Hepatocyte (in vitro differentiated cells): Measurements from ENCODE around the gene INO80C. TPM values are rescaled to one million over a fixed set of nuclear protein-coding genes. Genes with fewer than 3 reads are reported as not detected.

Experiments used
- DNase-seq: peaks from one replicate; pipeline ENCODE4 v3.0.0-alpha.2; 2016; ENCODE audit warnings: low spot score
- H2AFZ ChIP-seq: fragments of 200-600 bp; sonication (generic); 2 replicates; pipeline ENCODE4 v1.6.0; 2016; ENCODE audit warnings: antibody characterized with exemption, mild to moderate bottlenecking
- H3K27ac ChIP-seq: fragments of 200-600 bp; sonication (generic); 2 replicates; pipeline ENCODE4 v1.5.1; 2016; ENCODE audit warnings: mild to moderate bottlenecking
- H3K27me3 ChIP-seq: fragments of 200-600 bp; sonication (generic); 2 replicates; pipeline ENCODE4 v1.6.1; 2016
- H3K36me3 ChIP-seq: fragments of 200-600 bp; sonication (generic); replicated peaks from 2 replicates; pipeline ENCODE4 v1.5.1; 2016; ENCODE audit warnings: low read depth; ENCODE audit not compliant: insufficient read depth
- H3K4me1 ChIP-seq: fragments of 200-600 bp; sonication (generic); 2 replicates; pipeline ENCODE4 v1.5.1; 2016; ENCODE audit warnings: mild to moderate bottlenecking, moderate library complexity; ENCODE audit not compliant: insufficient read depth
- H3K4me2 ChIP-seq: fragments of 200-600 bp; sonication (generic); 2 replicates; pipeline ENCODE4 v1.6.0; 2016
- H3K4me3 ChIP-seq: fragments of 200-600 bp; sonication (generic); 2 replicates; pipeline ENCODE4 v1.5.1; 2016; ENCODE audit warnings: mild to moderate bottlenecking
- H3K79me2 ChIP-seq: fragments of 200-600 bp; sonication (generic); 2 replicates; pipeline ENCODE4 v1.6.0; 2017; ENCODE audit warnings: mild to moderate bottlenecking
- H3K9me2 ChIP-seq: fragments of 200-600 bp; sonication (generic); replicated peaks from 2 replicates; pipeline ENCODE4 v1.6.0; 2017; ENCODE audit warnings: mild to moderate bottlenecking; ENCODE audit not compliant: insufficient read depth
- H3K9me3 ChIP-seq: fragments of 200-600 bp; sonication (generic); 2 replicates; pipeline ENCODE4 v1.5.1; 2016; ENCODE audit warnings: low read depth, mild to moderate bottlenecking
- H4K20me1 ChIP-seq: fragments of 200-600 bp; sonication (generic); 2 replicates; pipeline ENCODE4 v1.6.0; 2016; ENCODE audit warnings: mild to moderate bottlenecking; ENCODE audit not compliant: insufficient read depth, poor library complexity, severe bottlenecking
- CTCF ChIP-seq: fragments of 200-600 bp; sonication (generic); IDR thresholded peaks from 2 replicates; pipeline ENCODE4 v1.5.1; 2016; ENCODE audit warnings: antibody characterized with exemption, mild to moderate bottlenecking; ENCODE audit not compliant: poor library complexity
- EZH2 ChIP-seq: fragments of 200-600 bp; sonication (generic); IDR thresholded peaks from 2 replicates; pipeline ENCODE4 v1.6.1; 2016; ENCODE audit warnings: antibody characterized with exemption, mild to moderate bottlenecking, borderline replicate concordance
- EZH2phosphoT487 ChIP-seq: fragments of 200-600 bp; sonication (generic); IDR thresholded peaks from one replicate; pipeline ENCODE4 v1.6.1; 2018; ENCODE audit warnings: antibody characterized with exemption, mild to moderate bottlenecking, low read depth, moderate library complexity; ENCODE audit not compliant: unreplicated experiment, severe bottlenecking
- WGBS: methylation state at CpG from one replicate; pipeline ENCODE4 v1.1.6; 2016; ENCODE audit warnings: low lambda C conversion rate; ENCODE audit errors: missing lambda C conversion rate; 5-methylcytosine and 5-hydroxymethylcytosine counted together
- polyA plus RNA-seq: library from polyadenylated mRNA; unstranded; fragments of >200 nt; fragmentation: Nextera tagmentation; extraction: Ambion mirVana; gene quantifications from 2 replicates; pipeline ENCODE4 v1.2.1, GENCODE V29; 2016
- total RNA-seq: library from RNA; depleted of rRNA; stranded (reverse); fragments of >200 nt; gene quantifications from 2 replicates; pipeline ENCODE4 v1.2.3, GENCODE V29; 2014

INO80C gene
- total and polyA plus RNA-seq, 2 experiments from 2014 or later, result 16.5 to 25.1 TPM

- Histone ChIP-seq H3K4me3 (no peak overlapping the region), H3K36me3 (no peaks in the 10 kb centered on the region), H3K4me2 (no peak overlapping the region), H4K20me1 (no peaks in the 10 kb centered on the region), H3K27me3 (no peaks in the 10 kb centered on the region), H3K9me3 (no peaks in the 10 kb centered on the region), H3K79me2 (no peaks in the 10 kb centered on the region), H3K9me2 (no peaks in the 10 kb centered on the region), H3K4me1 (no peaks in the 10 kb centered on the region), H3K27ac (no peak overlapping the region), H2AFZ (no peak overlapping the region)
- TF ChIP-seq CTCF (no peak), EZH2phosphoT487 (no peak), EZH2 (no peak)
- 94% methylated on average over 3 of the region's 3 CpGs for WGBS
- no peak for DNase-seq
Measured at GRCh38 chr18:35435401-35435800, 62.4 kb downstream of the INO80C start.

GRCh38 chr18:35432565-35433001 lies 65.2 kb downstream of the INO80C start:
- Histone ChIP-seq H3K27me3 (no peaks in the 10 kb centered on the region), H3K27ac (no peak overlapping the region), H4K20me1 (no peaks in the 10 kb centered on the region), H3K4me1 (no peaks in the 10 kb centered on the region), H3K36me3 (no peaks in the 10 kb centered on the region), H3K79me2 (no peaks in the 10 kb centered on the region), H3K9me3 (no peaks in the 10 kb centered on the region), H3K9me2 (no peaks in the 10 kb centered on the region), H3K4me3 (no peak overlapping the region), H2AFZ (no peak overlapping the region), H3K4me2 (no peak overlapping the region)
- DNase-seq, result no peak
- 52% methylated on average over 1 of the region's 1 CpG for WGBS
- TF ChIP-seq CTCF, result no peak
- TF ChIP-seq EZH2phosphoT487, result no peak
- no peak for TF ChIP-seq EZH2

- H3K4me1 ChIP-seq, result no peaks in the 10 kb centered on the region
- DNase-seq, result no peak
- H4K20me1 ChIP-seq, result no peaks in the 10 kb centered on the region
- H3K36me3 ChIP-seq, result no peaks in the 10 kb centered on the region
- no peak overlapping the region for H3K4me3 ChIP-seq
- TF ChIP-seq EZH2phosphoT487 (no peak), EZH2 (no peak), CTCF (no peak)
- 78% methylated on average over 6 of the region's 6 CpGs for WGBS
- H3K27me3 ChIP-seq, result no peaks in the 10 kb centered on the region
- H3K79me2 ChIP-seq, result no peaks in the 10 kb centered on the region
- no peaks in the 10 kb centered on the region for H3K9me2 ChIP-seq
- H3K27ac ChIP-seq, result no peak overlapping the region
- H2AFZ ChIP-seq, result no peak overlapping the region
- H3K4me2 ChIP-seq, result no peak overlapping the region
- H3K9me3 ChIP-seq, result no peaks in the 10 kb centered on the region
Measured at GRCh38 chr18:35431374-35431741, 66.4 kb downstream of the INO80C start.

GRCh38 chr18:35430721-35431373 lies 66.9 kb downstream of the INO80C start:
- H3K4me3 ChIP-seq, result no peak overlapping the region
- no peak for DNase-seq
- H3K9me2 ChIP-seq, result no peaks in the 10 kb centered on the region
- 68% methylated on average over 4 of the region's 4 CpGs for WGBS
- no peaks in the 10 kb centered on the region for H3K27me3 ChIP-seq
- no peak overlapping the region for H2AFZ ChIP-seq
- no peak overlapping the region for H3K4me2 ChIP-seq
- TF ChIP-seq CTCF (no peak), EZH2phosphoT487 (no peak), EZH2 (no peak)
- H4K20me1 ChIP-seq, result no peaks in the 10 kb centered on the region
- H3K36me3 ChIP-seq, result no peaks in the 10 kb centered on the region
- no peak overlapping the region for H3K27ac ChIP-seq
- no peaks in the 10 kb centered on the region for H3K79me2 ChIP-seq
- H3K4me1 ChIP-seq, result no peaks in the 10 kb centered on the region
- no peaks in the 10 kb centered on the region for H3K9me3 ChIP-seq
